HG03175 (cell line): ENCODE data around the gene STIP1.

Source experiments
- ATAC-seq: cut with Tn5 transposase; IDR thresholded peaks from one replicate; pipeline ENCODE4 v1.9.1; 2021; ENCODE audit warnings: mild to moderate bottlenecking, moderate library complexity; ENCODE audit not compliant: unreplicated experiment

STIP1 gene

GRCh38 chr11:64234647-64235379, 48.8 kb downstream of the STIP1 start:
- peak; percentile 26 for ATAC-seq

- ATAC-seq, result no peak
Observed at GRCh38 chr11:64235437-64236161, 49.6 kb downstream of the STIP1 start.

GRCh38 chr11:64237484-64237951, 51.5 kb downstream of the STIP1 start:
- no peak for ATAC-seq

- no peak for ATAC-seq
Observed at GRCh38 chr11:64238076-64238475, 52.1 kb downstream of the STIP1 start.

- no peak for ATAC-seq
Observed at GRCh38 chr11:64238999-64239398, 53.0 kb downstream of the STIP1 start.

GRCh38 chr11:64239662-64240434, 53.9 kb downstream of the STIP1 start:
- ATAC-seq, result peak; percentile 21

- peak; percentile 46 for ATAC-seq
Observed at GRCh38 chr11:64240435-64241240, 54.7 kb downstream of the STIP1 start, which contains the start of gene FKBP2. FKBP2 (plus strand) TSS chr11:64241095; CDS start chr11:64242388, 1,293 bp downstream.

- peak; percentile 65 for ATAC-seq
Observed at GRCh38 chr11:64241241-64241490, 55.2 kb downstream of the STIP1 start.

- ATAC-seq, result peak; percentile 4
Observed at GRCh38 chr11:64241491-64242374, 55.8 kb downstream of the STIP1 start.

GRCh38 chr11:64243236-64243854, 57.4 kb downstream of the STIP1 start:
- no peak for ATAC-seq

- no peak for ATAC-seq
Observed at GRCh38 chr11:64244107-64244506, 58.1 kb downstream of the STIP1 start.

- no peak for ATAC-seq
Observed at GRCh38 chr11:64244966-64245365, 59.0 kb downstream of the STIP1 start.

- no peak for ATAC-seq
Observed at GRCh38 chr11:64245401-64245796, 59.4 kb downstream of the STIP1 start.

GRCh38 chr11:64245797-64246620, 60.0 kb downstream of the STIP1 start:
- no peak for ATAC-seq

- peak; percentile 9 for ATAC-seq
Observed at GRCh38 chr11:64246621-64246870, 60.6 kb downstream of the STIP1 start.

- ATAC-seq, result peak; percentile 35
Observed at GRCh38 chr11:64246871-64247728, 61.1 kb downstream of the STIP1 start, which contains the start of gene PPP1R14B. PPP1R14B (minus strand) TSS chr11:64246943; CDS start chr11:64246673, 270 bp downstream.

- ATAC-seq, result no peak
Observed at GRCh38 chr11:64247729-64248531, 62.0 kb downstream of the STIP1 start.
